ENCODE results near the gene RAPGEF3.

DNA sequence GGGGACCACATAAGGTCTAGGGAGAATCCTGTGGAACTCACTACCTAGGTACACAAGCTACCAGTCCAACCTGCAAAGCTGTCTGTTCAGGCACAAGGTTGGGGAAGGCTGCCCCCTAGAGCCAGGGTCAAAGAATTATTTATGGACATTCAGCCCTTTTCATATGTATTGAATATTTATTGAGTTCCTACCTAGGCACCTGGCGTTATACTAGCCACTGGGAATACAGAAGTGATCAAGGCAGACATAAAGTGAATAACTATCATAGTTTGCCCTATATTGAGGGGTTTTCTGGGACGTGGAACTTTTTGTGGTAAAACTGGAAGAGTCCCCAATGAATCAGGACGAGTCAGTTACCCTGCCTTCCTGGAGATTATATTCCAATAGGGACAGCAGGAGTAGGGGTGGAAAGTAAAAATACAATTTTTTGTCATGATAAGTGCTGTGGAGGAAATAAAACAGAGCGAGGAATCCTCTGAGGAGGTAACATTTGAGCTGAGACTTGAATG lies 8.6 kb upstream of the RAPGEF3 start:
- peak in 1 of 3 donors; percentile 31 for TF ChIP-seq CTCF (IDR thresholded peaks at IDR 0.05)
- no peak for TF ChIP-seq POLR2A (IDR thresholded peaks at IDR 0.05)
- no peak for TF ChIP-seq EP300 (IDR thresholded peaks at IDR 0.05)
